ENCODE results near the gene CMIP.

DNA sequence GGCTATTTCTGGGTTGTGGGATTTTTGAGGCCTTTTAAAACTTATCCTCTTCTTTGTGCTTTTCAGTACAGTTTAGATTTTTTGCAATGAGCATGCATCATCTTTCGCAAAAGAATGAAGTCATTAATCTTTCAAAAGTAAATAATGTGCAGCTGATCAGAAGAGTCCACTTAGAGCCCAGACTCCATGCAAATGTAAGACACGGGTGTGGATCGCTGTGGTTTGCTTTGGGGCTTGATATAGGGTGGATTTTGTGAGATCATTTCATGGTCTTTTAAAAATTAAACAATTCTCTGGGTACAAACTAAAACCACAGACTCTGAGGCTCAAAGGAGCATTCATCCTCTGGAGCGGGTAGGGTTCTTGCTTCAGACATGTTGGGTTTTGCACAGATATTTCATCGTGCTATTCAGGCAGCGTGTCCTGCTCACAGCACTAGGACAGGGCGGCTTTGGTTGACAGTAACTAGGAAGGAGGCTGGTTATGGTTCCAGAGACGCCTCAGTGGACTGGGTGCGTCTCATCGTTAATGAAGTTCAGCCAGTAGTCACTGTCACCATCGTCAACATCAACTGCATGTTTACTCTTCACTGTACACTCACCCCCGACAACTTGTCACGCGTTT lies 205.1 kb downstream of the CMIP start:
- TF ChIP-seq, protein P1, sequence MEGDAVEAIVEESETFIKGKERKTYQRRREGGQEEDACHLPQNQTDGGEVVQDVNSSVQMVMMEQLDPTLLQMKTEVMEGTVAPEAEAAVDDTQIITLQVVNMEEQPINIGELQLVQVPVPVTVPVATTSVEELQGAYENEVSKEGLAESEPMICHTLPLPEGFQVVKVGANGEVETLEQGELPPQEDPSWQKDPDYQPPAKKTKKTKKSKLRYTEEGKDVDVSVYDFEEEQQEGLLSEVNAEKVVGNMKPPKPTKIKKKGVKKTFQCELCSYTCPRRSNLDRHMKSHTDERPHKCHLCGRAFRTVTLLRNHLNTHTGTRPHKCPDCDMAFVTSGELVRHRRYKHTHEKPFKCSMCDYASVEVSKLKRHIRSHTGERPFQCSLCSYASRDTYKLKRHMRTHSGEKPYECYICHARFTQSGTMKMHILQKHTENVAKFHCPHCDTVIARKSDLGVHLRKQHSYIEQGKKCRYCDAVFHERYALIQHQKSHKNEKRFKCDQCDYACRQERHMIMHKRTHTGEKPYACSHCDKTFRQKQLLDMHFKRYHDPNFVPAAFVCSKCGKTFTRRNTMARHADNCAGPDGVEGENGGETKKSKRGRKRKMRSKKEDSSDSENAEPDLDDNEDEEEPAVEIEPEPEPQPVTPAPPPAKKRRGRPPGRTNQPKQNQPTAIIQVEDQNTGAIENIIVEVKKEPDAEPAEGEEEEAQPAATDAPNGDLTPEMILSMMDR (conservative IDR thresholded peaks at IDR 0.05; ENCODE audit: low read depth, low read length): no peak
- TF ChIP-seq EZH2 (IDR thresholded peaks at IDR 0.05; ENCODE audit: low read length, unreplicated experiment) (no peak), EZH2phosphoT487 (IDR thresholded peaks at IDR 0.05; ENCODE audit: borderline replicate concordance, low read length) (no peak)
